Measurements from ENCODE around the gene OXTR. TPM values are rescaled to one million over a fixed set of nuclear protein-coding genes. Genes with fewer than 3 reads are reported as not detected.

The OXTR gene
- total and polyA plus RNA-seq, 8 donors, result 0.73 to 1.1 TPM; not detected in 6

DNA sequence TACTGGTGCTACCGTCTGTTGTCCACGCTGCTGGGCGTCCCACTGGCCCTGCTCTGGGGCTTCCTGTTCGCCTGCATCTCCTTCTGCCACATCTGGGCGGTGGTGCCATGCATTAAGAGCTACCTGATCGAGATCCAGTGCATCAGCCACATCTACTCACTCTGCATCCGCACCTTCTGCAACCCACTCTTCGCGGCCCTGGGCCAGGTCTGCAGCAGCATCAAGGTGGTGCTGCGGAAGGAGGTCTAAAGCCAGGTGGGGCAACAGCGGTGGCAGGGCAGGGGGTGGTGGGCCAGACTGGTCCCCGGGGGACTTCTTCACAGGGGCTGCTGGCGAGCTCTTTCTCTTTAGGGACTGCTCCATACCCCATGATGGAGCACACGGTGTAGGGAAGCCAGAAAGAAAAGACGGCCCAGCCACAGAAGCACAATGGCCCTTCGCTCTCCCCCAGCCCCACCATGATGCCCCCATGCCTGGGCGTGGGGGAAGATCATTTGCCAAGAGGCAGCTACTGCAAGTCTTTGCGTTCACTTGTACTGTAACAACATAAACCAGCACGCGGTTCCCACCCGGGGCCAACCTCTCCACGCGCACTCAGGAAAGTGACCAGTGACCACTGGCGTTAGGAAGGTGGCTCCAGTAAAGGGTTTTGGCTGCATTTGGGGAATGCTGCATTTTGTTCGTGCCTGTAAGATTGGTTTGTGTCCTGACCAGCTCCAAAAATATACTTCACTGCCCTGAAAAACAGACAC is 23.6 kb downstream of the OXTR start:
- Histone ChIP-seq H3K9me3 (no peaks in the 10 kb centered on the region), H3K4me3 (no peak overlapping the region), H3K27ac (no peak overlapping the region), H3K27me3 (peaks cover 0 to 3% (median 0%) of the 10 kb centered on the region in 3 donors), H3K36me3 (no peaks in the 10 kb centered on the region), H3K4me1 (peaks cover 0 to 14% (median 5%) of the 10 kb centered on the region in 4 donors)
- TF ChIP-seq, protein P1, sequence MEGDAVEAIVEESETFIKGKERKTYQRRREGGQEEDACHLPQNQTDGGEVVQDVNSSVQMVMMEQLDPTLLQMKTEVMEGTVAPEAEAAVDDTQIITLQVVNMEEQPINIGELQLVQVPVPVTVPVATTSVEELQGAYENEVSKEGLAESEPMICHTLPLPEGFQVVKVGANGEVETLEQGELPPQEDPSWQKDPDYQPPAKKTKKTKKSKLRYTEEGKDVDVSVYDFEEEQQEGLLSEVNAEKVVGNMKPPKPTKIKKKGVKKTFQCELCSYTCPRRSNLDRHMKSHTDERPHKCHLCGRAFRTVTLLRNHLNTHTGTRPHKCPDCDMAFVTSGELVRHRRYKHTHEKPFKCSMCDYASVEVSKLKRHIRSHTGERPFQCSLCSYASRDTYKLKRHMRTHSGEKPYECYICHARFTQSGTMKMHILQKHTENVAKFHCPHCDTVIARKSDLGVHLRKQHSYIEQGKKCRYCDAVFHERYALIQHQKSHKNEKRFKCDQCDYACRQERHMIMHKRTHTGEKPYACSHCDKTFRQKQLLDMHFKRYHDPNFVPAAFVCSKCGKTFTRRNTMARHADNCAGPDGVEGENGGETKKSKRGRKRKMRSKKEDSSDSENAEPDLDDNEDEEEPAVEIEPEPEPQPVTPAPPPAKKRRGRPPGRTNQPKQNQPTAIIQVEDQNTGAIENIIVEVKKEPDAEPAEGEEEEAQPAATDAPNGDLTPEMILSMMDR (IDR thresholded peaks at IDR 0.05), result no peak
- TF ChIP-seq POLR2A (IDR thresholded peaks at IDR 0.05), result no peak
- no peak for TF ChIP-seq POLR2AphosphoS5 (IDR thresholded peaks at IDR 0.05)
- DNase-seq, result no peak
- WGBS, 5 donors, result 92 to 94% (median 93%) methylated on average over 24 to 25 of the region's 25 CpGs
- intact Hi-C loops (cut with DNase I; ENCODE audit: low total_unique reads), result no loop called here

DNA sequence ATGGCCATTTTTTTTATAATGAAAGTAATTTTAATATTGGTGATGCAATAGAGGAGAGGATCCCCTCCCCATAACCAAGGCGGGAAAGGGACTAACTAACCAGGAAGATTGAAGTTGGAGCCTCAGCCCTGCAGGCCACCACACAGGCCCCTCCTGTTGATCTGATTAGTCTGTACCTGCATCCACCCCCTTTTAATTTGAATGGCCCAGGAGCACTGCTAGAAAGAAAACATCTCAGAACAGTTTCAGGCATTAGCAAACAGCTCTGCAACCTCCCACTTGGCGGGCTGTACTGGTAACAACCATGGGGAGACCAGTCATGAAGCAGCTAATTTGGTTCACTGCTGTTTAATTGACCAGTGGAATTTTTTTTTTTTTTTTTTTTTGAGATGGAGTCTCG is 25.5 kb downstream of the OXTR start:
- Histone ChIP-seq H3K36me3 (no peaks in the 10 kb centered on the region), H3K27me3 (peaks cover 0 to 3% (median 0%) of the 10 kb centered on the region in 3 donors), H3K4me1 (peaks cover 0 to 14% (median 5%) of the 10 kb centered on the region in 4 donors), H3K4me3 (no peak overlapping the region), H3K27ac (no peak overlapping the region), H3K9me3 (no peaks in the 10 kb centered on the region)
- no peak for TF ChIP-seq POLR2AphosphoS5 (IDR thresholded peaks at IDR 0.05)
- TF ChIP-seq, protein P1 (IDR thresholded peaks at IDR 0.05), result no peak
- no peak for TF ChIP-seq POLR2A (IDR thresholded peaks at IDR 0.05)
- TF ChIP-seq EP300 (IDR thresholded peaks at IDR 0.05), result no peak
- intact Hi-C loops (cut with DNase I; ENCODE audit: low total_unique reads), result no loop called here
- 76 to 89% (median 85%) methylated on average over 2 to 3 of the region's 3 CpGs for WGBS, 5 donors
- no peak for DNase-seq

DNA sequence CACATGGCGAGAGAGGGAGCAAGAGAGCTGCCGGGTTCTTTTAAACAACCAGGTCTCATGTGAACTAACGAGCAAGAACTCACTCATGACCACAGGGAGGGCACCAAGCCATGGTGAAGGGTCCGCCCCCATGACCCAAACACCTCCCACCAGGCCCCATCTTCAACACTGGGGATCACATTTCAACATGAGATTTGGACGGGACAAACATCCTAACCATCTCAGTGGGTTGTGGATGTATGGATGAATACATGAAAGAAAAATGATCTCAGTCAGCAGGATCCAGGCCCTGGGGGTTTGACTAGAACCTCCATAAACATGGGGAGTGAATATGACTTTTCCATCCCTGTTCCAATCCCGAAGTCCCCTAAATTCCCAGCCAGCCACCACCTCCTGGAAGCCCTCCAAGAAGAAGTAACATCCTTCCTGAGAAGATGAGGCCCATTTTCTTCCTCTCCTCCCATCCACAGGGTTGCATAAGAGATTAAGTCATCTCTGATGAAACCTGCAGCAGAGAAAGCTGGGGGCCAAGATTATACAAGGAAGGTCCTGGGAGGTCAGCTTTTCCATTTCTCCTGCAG is 26.3 kb downstream of the OXTR start:
- H3K9me3 ChIP-seq, result no peaks in the 10 kb centered on the region
- intact Hi-C loops (cut with DNase I; ENCODE audit: low total_unique reads), result no loop called here
- WGBS, 5 donors, result 54 to 89% (median 85%) methylated on average over 6 of the region's 6 CpGs
- TF ChIP-seq, protein P1 (IDR thresholded peaks at IDR 0.05), result no peak
- TF ChIP-seq POLR2AphosphoS5 (IDR thresholded peaks at IDR 0.05), result no peak
- no peak for TF ChIP-seq EP300 (IDR thresholded peaks at IDR 0.05)
- peaks cover 0 to 3% (median 0%) of the 10 kb centered on the region in 3 donors for H3K27me3 ChIP-seq
- H3K27ac ChIP-seq, result no peak overlapping the region
- no peak for DNase-seq
- no peaks in the 10 kb centered on the region for H3K36me3 ChIP-seq
- peaks cover 0 to 14% (median 5%) of the 10 kb centered on the region in 4 donors for H3K4me1 ChIP-seq
- no peak overlapping the region for H3K4me3 ChIP-seq

DNA sequence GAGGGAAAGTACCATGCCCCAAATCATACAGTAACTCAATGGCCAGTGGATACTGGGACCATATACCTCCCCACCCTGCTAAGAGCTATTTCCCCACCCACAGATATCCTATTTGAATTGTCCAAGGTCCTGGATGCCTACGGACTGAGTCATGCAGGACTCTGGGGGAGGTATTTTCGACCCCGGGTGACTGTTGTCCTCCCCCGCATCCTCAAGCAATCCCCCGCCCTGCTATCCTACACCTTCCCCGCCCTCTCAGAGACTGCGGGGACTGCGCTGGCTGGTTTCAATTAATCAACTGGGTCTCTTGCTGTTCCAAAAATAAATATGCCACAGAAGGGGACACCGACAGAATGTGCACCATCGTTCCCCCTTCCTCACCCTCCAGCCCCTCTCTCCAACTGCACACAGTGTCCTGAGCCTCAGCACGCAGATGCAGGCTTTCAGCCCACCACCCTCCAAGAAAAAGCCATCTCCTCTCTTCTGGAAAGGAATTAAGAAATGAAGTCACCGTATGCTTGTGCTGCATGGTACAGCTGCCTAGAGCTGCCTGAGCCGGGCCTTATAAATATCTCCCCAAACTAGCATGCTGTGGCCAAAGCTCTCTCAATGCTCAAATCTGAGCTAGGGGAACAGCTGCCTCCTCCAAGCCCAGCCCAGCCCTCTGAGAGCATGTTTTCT is 27.7 kb downstream of the OXTR start:
- intact Hi-C loops (cut with DNase I; ENCODE audit: low total_unique reads), result no loop called here

More for the DNA sequence above, 27.7 kb downstream of the OXTR start:
- TF ChIP-seq, protein P1 (IDR thresholded peaks at IDR 0.05), result no peak
- TF ChIP-seq EP300 (IDR thresholded peaks at IDR 0.05) (no peak), POLR2A (IDR thresholded peaks at IDR 0.05) (no peak), POLR2AphosphoS5 (IDR thresholded peaks at IDR 0.05) (no peak)
- H3K4me1 ChIP-seq, result peaks cover 0 to 14% (median 5%) of the 10 kb centered on the region in 4 donors
- H3K27me3 ChIP-seq, result peaks cover 0 to 3% (median 0%) of the 10 kb centered on the region in 3 donors
- H3K4me3 ChIP-seq, result no peak overlapping the region
- peak in 1 of 2 donors; percentile 66 for DNase-seq
- no peaks in the 10 kb centered on the region for H3K36me3 ChIP-seq
- H3K9me3 ChIP-seq, result no peaks in the 10 kb centered on the region
- no peak overlapping the region for H3K27ac ChIP-seq
- WGBS, 5 donors, result 11 to 20% (median 17%) methylated on average over 12 to 13 of the region's 13 CpGs
